Stimulated activated CD4-positive, alpha-beta T cell treated with anti-CD3 and anti-CD28 coated beads, Interleukin-2, amount 100 ng/mL, for 48 hours (primary cell): ENCODE data around the gene GPR148.

Experiments
- DNase-seq, 2 donors: peaks; one replicate each; pipeline ENCODE4 v3.0.0-alpha.2; 2020

Gene GPR148

GRCh38 chr2:130778781-130779180 is 49.9 kb downstream of the GPR148 start:
- DNase-seq, result no peak
